Gastrocnemius medialis (tissue), 4 donors: Measurements from ENCODE around the gene GPX1.

ENCODE experiments used
- POLR2A ChIP-seq, 2 donors: fragments of 450-650 bp; IDR thresholded peaks; one replicate each; pipeline ENCODE4 v1.6.1; 2017; ENCODE audit warnings: antibody characterized with exemption in 2 of 2, mild to moderate bottlenecking in 2 of 2, moderate library complexity in 2 of 2
- TF ChIP-seq, protein P1 (sequence below), 5 experiments: fragments of 450-650 bp in 3 of 5; fragments of 200-600 bp in 2 of 5; sonication (generic) in 2 of 5; IDR thresholded peaks in 4 of 5; conservative IDR thresholded peaks in 1 of 5; 1 replicate in 4 of 5; 2 replicates in 1 of 5; pipeline ENCODE4 v1.5.1; 2016 to 2019; ENCODE audit warnings: antibody characterized with exemption in 5 of 5, mild to moderate bottlenecking in 3 of 5, moderate library complexity in 3 of 5

DNA sequence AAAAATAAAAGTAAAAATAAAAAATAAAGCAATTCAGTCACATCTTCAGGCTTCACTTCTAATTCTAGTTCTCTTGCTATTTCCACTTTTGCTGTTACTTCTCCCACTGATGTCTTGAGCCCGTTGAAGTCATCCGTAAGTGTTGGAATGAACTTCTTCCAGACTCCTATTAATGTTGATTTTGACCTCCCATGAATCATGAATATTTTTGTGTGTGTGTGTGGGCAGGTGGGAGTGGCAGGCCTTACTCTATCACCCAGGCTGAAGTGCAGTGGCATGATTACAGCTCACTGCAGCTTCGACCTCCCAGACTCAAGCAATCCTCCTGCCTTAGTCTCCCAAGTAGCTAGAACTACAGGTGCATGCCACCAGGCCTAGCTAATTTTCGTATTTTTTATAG lies 29.0 kb downstream of the GPX1 start:
- no peak for TF ChIP-seq POLR2A (IDR thresholded peaks at IDR 0.05)
- TF ChIP-seq, protein P1, sequence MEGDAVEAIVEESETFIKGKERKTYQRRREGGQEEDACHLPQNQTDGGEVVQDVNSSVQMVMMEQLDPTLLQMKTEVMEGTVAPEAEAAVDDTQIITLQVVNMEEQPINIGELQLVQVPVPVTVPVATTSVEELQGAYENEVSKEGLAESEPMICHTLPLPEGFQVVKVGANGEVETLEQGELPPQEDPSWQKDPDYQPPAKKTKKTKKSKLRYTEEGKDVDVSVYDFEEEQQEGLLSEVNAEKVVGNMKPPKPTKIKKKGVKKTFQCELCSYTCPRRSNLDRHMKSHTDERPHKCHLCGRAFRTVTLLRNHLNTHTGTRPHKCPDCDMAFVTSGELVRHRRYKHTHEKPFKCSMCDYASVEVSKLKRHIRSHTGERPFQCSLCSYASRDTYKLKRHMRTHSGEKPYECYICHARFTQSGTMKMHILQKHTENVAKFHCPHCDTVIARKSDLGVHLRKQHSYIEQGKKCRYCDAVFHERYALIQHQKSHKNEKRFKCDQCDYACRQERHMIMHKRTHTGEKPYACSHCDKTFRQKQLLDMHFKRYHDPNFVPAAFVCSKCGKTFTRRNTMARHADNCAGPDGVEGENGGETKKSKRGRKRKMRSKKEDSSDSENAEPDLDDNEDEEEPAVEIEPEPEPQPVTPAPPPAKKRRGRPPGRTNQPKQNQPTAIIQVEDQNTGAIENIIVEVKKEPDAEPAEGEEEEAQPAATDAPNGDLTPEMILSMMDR (IDR thresholded peaks at IDR 0.05 in 4 of 5, conservative IDR thresholded peaks at IDR 0.05 in 1 of 5): no peak
